Measurements from ENCODE around the gene USP5.
A peak's percentile ranks its signal among the peaks of the same experiment; 100 is the strongest.
"Not testable (repeated sequence)": the region's sequence is repeated elsewhere in the genome, so short reads cannot be mapped to it uniquely, and the experiment has no call there.

The USP5 gene

DNA sequence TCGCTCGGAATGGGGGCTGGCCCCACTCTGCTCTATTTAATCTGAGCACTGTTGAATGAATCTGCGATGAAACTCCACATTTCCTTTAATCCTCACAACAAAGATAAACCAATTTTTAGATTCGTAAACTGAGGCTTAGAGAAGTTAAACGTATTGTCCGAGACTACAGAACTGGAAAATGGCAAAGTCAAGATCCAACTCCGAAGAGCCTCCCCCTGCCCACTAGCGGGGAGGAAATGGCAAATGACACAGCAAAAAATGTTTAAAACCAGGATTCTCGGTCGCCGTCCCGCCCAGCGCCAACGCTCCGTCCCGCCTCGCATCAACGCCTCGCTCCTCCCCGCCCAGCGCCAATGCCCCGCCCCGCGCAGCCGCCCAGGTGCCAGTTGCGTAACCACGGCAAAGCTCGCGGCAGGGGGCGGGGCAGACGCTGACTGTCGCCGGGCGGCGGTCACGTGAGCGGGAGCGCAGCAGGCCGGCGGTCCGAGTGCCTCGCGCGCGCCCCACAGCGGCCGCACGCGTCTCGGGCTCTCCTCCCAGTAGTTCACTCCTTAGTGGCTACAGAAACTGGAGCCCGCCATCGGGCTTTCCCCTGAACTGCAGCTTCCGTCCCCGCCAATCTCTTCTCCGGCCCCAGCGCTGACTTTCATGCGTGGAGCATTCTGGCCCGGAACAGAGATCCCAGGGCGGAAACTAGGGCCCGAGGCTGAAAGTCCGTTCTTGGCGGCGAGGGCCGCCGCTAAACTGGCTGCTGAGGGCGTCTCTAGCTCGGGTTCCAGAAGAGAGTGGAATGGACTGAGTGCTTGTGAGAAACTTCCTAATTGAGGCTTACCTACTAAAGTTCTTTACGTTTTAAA lies 39.1 kb downstream of the USP5 start:
- peak; percentile 97 to 98 (median 97) for DNase-seq

GRCh38 chr12:6891646-6892001 lies 39.7 kb downstream of the USP5 start:
- DNase-seq, result no peak

- DNase-seq, result not testable (repeated sequence)
These were observed 40.7 kb downstream of the USP5 start for GRCh38 chr12:6892683-6893082.

DNA sequence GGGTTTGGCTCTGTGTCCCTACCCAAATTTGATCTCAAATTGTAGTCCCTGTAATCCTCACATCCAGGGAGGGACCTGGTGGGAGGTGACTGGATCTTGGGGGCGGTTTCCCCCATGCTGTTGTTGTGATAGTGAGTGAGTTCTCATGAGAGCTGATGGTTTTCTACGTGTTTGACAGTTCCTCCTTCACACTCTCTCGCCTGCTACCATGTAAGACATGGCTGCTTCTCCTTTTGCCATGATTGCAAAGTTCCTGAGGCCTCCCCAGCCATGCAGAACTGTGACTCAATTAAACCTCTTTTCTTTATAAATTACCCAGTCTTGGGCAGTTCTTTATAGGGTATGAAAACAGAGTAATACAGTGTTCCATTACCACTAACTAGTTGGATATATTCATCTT lies 42.4 kb downstream of the USP5 start:
- no peak for DNase-seq

DNA sequence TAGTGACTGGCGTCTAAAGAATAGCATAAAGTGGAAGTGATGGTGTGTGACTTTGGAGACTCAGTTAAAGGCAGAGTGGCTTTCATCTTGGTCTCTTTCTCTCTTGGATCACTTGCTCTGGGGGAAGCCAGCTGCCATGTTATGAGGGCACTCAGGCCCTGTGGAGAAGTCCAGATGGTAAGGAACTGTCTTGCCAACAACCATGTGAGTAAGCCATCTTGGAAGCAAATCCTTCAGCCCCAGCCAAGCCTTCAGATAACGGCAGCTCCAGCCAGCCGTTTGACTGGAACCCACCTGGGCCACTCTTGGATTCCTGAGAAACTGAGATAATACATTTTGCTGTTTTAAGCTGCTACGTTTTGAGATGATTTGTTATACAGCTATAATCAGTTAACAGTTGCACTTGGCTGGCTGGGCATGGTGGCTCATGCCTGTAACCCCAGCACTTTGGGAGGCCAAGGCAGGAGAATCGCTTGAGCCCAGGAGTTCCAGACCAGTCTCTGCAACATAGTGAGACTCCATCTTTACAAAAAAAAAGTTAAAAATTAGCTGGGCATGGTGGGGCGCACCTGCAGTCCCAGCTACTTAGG lies 45.0 kb downstream of the USP5 start:
- no peak for DNase-seq

- no peak for DNase-seq
These were observed 47.5 kb downstream of the USP5 start for GRCh38 chr12:6899427-6899826.

DNA sequence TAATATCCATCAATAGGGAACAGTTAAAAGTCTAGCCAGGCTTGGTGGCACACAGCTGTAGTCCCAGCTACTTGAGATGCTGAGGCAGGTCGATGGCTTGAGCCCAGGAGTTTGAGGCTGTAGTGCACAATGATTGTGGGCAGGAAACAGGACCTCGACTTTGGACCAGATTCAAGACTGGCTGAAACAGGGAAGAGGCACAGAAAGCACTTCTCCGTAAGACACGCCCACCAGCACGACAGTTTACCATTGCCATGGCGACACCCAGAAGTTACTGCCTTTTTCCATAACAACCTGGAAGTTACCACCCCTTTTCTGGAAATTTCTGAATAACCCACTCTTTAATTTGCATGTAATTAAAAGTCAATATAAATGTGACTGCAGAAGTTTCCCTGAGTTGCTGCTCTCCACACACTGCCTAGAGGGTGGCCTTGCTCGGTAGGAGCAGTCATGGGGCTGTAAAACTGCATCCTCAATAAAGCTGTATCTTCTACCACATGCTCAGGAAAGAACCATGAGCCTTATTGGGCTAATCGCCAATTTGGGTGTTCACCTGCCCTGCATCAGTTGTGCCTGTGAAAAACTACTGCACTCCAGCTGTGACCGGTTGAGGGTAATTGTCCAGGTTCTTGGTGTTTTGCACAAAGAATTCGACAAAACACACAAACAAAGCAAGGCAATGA lies 48.0 kb downstream of the USP5 start:
- peak in 1 of 3 experiments; percentile 61 for DNase-seq

DNA sequence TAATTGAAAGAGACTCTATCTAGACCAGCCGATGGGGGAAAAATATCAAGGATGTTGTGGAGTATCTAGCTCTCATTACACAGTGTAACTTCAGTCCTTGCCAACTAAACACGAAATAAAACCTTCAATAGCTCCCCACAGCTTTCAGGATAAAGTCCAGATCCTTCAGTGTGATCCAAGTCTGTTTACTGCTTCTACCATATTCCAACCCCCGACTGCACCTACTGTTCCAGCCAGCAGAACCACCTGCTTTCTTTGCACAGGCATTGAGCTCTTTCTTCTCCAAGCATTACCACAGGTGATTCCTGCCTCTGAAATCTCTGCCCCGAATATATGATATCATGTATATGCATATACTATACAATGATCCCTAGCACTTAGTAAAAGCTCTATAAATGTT lies 50.5 kb downstream of the USP5 start:
- no peak for DNase-seq

DNA sequence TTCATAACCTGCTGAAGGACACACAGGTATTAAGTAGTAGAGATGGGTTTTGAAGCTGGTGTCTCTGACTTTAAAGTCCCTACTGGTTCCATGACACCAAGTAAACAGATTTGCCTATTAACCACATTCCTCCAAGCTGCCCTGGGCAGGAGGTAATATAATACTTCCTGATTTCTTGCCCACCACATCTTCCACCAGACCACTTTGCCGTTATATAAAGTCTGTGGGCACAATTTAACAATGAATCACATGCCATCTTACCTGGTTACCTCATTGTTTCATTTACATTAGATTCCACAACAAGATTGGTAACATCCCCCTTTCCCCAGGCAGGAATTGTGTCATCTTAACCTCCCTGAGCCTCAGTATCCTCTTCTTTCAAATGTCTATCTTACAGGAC lies 51.8 kb downstream of the USP5 start:
- DNase-seq, result no peak

- peak; percentile 97 to 100 (median 98) for DNase-seq
These were observed 52.6 kb downstream of the USP5 start, which contains the start of gene LRRC23 for GRCh38 chr12:6904280-6905276. Gene LRRC23, plus strand, starts transcription at chr12:6904822. Its CDS starts 812 bp downstream, at chr12:6905634.

DNA sequence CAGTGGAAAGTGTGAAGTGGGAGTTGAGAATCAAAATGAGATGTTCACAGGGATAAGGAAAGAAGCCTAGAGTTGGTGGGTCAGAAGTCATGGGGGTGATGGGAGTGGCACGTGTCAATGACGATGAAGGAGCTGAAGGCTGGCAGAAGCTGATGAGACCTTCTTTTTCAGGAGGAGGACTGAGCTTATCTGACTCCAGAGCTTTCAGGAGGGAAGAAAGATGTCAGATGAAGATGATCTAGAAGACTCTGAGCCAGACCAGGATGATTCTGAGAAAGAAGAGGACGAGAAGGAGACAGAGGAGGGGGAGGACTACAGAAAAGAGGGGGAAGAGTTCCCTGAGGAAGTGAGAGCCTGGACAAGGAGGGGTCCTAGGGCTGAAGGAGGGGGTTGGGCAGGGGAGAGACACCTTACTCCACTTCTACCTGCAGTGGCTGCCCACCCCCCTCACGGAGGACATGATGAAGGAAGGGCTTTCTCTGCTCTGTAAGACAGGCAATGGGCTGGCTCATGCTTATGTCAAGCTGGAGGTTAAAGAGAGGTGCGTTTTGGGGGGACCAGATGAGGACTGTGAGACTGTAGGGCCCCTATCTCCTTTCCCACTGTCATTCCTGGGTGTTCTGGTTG lies 53.6 kb downstream of the USP5 start:
- peak in 1 of 3 experiments; percentile 46 for DNase-seq

GRCh38 chr12:6908141-6908540 lies 56.2 kb downstream of the USP5 start:
- not testable (repeated sequence) for DNase-seq

DNA sequence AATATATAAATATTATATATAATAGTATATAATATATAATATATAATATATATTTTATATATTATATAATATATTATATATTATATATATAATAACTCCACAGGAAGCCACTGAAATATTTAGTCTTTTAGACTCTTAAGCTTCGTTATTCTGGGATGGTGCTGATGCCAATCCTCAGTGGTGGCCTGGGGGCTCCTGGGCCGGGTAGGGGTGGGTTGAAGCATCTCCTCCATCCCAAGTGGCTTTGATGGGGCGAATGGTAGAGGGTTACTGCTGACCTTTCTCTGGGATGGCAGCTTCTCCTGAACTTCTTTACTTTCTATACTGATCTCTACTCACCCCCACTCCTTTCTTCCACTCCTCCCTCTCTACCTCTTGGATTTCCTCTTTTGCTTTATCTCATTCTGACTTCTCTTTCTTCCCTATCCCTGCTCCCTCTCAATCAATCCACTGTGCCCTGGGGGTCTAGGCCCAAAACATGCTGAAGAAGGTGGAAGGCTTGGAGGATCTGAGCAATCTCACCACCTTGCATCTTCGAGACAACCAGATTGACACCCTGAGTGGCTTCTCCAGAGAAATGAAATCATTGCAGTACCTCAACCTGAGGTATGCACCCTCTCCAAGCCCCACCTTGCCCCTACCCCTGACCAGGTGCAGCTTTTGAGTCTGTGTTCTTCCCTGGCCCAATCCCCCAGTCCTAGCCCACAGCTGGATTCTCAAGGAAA lies 57.6 kb downstream of the USP5 start:
- peak in 1 of 3 experiments; percentile 39 for DNase-seq

GRCh38 chr12:6912164-6912935 lies 60.4 kb downstream of the USP5 start:
- DNase-seq, result no peak

DNA sequence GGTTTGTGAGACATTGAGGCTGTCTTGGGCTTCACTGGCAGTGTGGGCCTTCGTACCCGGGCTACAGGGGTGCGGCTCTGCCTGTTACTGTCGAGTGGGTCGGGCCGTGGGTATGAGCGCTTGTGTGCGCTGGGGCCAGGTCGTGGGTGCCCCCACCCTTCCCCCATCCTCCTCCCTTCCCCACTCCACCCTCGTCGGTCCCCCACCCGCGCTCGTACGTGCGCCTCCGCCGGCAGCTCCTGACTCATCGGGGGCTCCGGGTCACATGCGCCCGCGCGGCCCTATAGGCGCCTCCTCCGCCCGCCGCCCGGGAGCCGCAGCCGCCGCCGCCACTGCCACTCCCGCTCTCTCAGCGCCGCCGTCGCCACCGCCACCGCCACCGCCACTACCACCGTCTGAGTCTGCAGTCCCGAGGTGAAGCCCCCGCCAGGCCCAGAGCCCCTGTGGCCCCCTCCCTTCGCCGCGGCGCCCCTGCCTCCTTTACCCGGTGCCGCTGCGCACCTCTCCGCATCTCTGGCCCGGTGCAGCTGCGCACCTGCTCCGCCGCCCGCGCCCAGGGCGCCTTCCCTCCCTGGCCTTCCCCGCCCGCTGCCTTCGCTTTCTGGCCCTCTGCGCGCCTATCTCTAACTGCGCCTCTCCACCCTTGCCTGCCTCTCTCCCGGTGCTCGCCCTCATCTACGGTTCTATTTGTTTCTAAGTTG lies 62.4 kb downstream of the USP5 start, which contains the start of gene ENO2:
Gene ENO2 (plus strand): TSS at position 335 of the 701 bp plus-strand sequence. CDS start 1,253 bp downstream, outside the sequence.
- peak; percentile 36 to 87 (median 86) for DNase-seq

DNA sequence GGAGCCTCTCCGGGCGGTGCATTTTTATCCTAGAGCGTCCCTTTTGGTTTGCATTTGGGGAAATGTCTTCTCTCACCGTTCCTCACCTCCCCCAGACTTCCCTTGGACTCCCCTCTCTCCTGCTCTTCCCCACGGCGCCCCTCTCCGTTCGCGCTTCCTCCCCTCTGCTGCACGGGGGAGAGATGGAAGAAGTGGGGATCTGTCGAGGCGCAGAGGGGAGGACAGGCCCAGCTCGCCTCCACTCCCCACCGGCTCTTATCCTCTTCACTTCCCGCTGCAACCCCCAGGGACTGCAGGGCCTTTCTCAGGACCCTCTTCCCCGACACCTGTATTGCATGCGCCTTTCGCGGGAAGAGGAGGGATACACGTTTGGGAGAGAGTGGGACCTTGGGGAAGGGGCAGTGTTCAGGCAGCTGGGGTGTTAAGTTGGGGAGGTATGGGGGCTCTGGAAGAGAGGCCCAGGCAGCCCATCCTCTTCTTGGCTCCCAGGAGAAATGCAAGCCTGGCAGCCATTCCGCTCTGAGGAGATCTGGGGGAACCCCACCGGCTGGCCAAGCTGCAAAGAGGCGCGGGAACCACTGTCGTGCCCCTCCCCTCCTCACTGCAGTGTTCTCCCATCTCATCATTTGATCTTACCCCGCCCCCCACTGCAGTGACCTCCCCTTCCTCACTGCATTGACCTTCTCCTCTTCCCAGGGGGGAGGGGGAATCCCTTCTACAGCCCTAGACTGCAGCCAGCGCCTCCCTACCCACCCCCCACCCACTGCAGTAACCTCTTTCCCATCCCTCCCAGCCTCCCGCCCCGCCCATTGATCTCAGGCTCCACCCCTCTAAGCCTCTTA lies 63.2 kb downstream of the USP5 start:
- peak; percentile 51 to 76 (median 74) for DNase-seq

GRCh38 chr12:6915789-6916285 lies 63.9 kb downstream of the USP5 start:
- DNase-seq, result no peak

Measured in NCI-H1417 (cell line).